Gastrocnemius medialis (tissue), 4 donors: ENCODE results near the gene PTGIR. TPM values are rescaled to one million over a fixed set of nuclear protein-coding genes. Genes with fewer than 3 reads are reported as not detected.
"Not testable (repeated sequence)": the region's sequence is repeated elsewhere in the genome, so short reads cannot be mapped to it uniquely, and the experiment has no call there.

Source experiments
- ATAC-seq, 2 donors: fragments of 150-250 bp; one replicate each; pipeline ENCODE4 v1.9.1; 2016
- DNase-seq, 2 donors: peaks; one replicate each; pipeline ENCODE4 v3.0.0-alpha.2; 2019
- H3K27ac ChIP-seq, 4 donors: fragments of 200-600 bp; sonication (generic); 1 replicate in 1 of 4; 2 replicates in 3 of 4; pipeline ENCODE4 v1.5.1; 2016 to 2018; ENCODE audit warnings: mild to moderate bottlenecking in 2 of 4, moderate library complexity in 1 of 4
- H3K27me3 ChIP-seq, 3 donors: fragments of 200-600 bp; sonication (generic) in 2 of 3; 1 replicate in 1 of 3; 2 replicates in 2 of 3; pipeline versions ENCODE4 v1.5.1 to v1.6.0; 2016 to 2019; ENCODE audit warnings: mild to moderate bottlenecking in 1 of 3, moderate library complexity in 1 of 3
- H3K36me3 ChIP-seq, 2 donors: fragments of 200-600 bp; sonication (generic) in 1 of 2; one replicate each; pipeline ENCODE4 v1.5.1; 2017 to 2018
- H3K4me1 ChIP-seq, 2 donors: fragments of 200-600 bp; sonication (generic) in 1 of 2; one replicate each; pipeline ENCODE4 v1.5.1; 2016 to 2017; ENCODE audit warnings: mild to moderate bottlenecking in 2 of 2
- H3K4me3 ChIP-seq, 4 donors: fragments of 200-600 bp; sonication (generic) in 3 of 4; 1 replicate in 1 of 4; 2 replicates in 3 of 4; pipeline ENCODE4 v1.5.1; 2016 to 2019; ENCODE audit warnings: mild to moderate bottlenecking in 2 of 4
- H3K9me3 ChIP-seq, 3 donors: fragments of 200-600 bp; sonication (generic) in 2 of 3; 1 replicate in 1 of 3; 2 replicates in 2 of 3; pipeline ENCODE4 v1.5.1; 2016 to 2019
- POLR2A ChIP-seq, 2 donors: fragments of 450-650 bp; IDR thresholded peaks; one replicate each; pipeline ENCODE4 v1.6.1; 2017; ENCODE audit warnings: antibody characterized with exemption in 2 of 2, mild to moderate bottlenecking in 2 of 2, moderate library complexity in 2 of 2
- in situ Hi-C, 4 donors: fragments of 200-750 bp; cut with MboI; loops; one replicate each; pipeline versions ENCODE4 v1.15.0 to v1.8.0; 2017; ENCODE audit warnings: low sequenced_read_pairs in 4 of 4
- intact Hi-C: fragments of 100-400 bp; cut with DNase I; formaldehyde crosslinking; loops from one replicate; pipeline ENCODE4 v1.15.1; 2023; ENCODE audit warnings: low total_unique reads
- total RNA-seq, 4 donors: library from RNA; depleted of rRNA; stranded (reverse); fragments of >200 nt; gene quantifications; one replicate each; pipeline versions ENCODE4 v1.1.0 to v1.2.3, GENCODE V29; 2016
- TF ChIP-seq, protein P1 (sequence below), 5 experiments: fragments of 450-650 bp in 3 of 5; fragments of 200-600 bp in 2 of 5; sonication (generic) in 2 of 5; IDR thresholded peaks in 4 of 5; conservative IDR thresholded peaks in 1 of 5; 1 replicate in 4 of 5; 2 replicates in 1 of 5; pipeline ENCODE4 v1.5.1; 2016 to 2019; ENCODE audit warnings: antibody characterized with exemption in 5 of 5, mild to moderate bottlenecking in 3 of 5, moderate library complexity in 3 of 5

Gene PTGIR
- total RNA-seq, 4 donors from 2014 or later = 0.87 to 1.7 (median 1.3) TPM

DNA sequence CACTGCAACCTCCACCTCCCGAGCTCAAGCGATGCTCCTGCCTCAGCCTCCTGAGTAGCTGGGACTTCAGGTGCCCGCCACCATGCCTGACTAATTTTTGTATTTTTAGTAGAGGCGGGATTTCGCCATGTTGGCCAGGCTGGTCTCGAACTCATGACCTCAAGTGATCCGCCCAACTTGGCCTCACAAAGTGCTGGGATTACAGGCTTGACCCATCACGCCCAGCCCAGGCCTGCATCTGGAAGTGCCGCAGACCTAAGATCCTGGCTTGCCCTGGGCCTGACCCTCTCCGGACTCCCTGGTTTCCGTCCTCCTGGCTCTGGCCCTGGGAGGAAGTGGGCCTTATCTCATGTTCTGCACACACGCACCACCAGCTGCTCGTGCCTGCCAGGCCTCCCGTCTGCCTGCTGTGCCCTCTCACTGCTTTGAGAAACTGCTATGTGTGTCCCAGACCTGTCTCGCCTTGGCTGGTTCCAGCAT, 4.7 kb upstream of the PTGIR start:
- Histone ChIP-seq H3K36me3 (no peaks in the 10 kb centered on the region), H3K27me3 (peaks cover 17 to 18% (median 18%) of the 10 kb centered on the region in 3 donors), H3K9me3 (no peaks in the 10 kb centered on the region), H3K27ac (no peak overlapping the region), H3K4me3 (no peak overlapping the region), H3K4me1 (peaks cover 11 to 19% of the 10 kb centered on the region in 2 donors)
- TF ChIP-seq, protein P1, sequence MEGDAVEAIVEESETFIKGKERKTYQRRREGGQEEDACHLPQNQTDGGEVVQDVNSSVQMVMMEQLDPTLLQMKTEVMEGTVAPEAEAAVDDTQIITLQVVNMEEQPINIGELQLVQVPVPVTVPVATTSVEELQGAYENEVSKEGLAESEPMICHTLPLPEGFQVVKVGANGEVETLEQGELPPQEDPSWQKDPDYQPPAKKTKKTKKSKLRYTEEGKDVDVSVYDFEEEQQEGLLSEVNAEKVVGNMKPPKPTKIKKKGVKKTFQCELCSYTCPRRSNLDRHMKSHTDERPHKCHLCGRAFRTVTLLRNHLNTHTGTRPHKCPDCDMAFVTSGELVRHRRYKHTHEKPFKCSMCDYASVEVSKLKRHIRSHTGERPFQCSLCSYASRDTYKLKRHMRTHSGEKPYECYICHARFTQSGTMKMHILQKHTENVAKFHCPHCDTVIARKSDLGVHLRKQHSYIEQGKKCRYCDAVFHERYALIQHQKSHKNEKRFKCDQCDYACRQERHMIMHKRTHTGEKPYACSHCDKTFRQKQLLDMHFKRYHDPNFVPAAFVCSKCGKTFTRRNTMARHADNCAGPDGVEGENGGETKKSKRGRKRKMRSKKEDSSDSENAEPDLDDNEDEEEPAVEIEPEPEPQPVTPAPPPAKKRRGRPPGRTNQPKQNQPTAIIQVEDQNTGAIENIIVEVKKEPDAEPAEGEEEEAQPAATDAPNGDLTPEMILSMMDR (IDR thresholded peaks at IDR 0.05 in 4 of 5, conservative IDR thresholded peaks at IDR 0.05 in 1 of 5) = no peak
- TF ChIP-seq POLR2A (IDR thresholded peaks at IDR 0.05) = no peak
- ATAC-seq (no peak), DNase-seq (no peak)
- in situ Hi-C loops = no loop called here
- intact Hi-C loops = no loop called here

DNA sequence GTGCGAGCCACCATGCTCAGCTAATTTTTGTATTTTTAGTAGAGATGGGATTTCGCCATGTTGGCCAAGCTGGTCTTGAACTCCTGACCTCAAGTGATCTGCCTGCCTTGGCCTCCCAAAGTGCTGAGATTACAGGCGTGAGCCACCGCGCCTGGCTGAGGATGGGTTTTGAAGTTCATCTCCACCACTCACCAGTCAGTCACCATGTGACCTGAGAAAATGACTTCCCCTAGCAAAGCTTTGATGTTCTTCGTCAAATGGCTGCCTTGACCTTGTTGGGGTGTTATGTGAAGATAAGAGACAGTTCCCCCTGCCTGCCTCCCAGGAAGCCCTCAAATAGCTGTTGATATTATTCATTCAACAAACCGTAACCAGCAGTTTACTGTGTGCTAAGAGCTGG, 4.1 kb upstream of the PTGIR start:
- H3K27ac ChIP-seq, intact Hi-C loops: not testable (repeated sequence)

DNA sequence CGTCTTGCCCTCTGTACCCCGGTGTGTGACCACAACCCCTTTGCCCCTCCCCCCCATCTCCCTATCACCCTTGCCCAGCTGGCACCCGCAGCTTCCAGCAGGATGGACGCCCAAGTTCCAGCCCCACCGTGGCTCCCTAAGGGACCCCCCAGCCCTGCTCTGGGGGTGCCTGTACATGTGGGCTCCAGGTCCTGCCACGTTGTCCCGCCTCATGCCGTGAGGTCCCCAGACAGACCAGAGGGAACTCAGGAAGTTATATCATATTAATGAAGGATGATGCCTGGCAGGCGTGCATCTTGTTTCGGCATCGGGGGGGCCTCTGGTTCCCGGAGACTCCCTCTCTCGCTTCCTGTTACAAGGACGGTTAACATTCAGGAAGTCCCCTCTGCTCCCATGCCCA, 1.6 kb upstream of the PTGIR start:
- ATAC-seq = no peak
- Histone ChIP-seq H3K27me3 (no peaks in the 10 kb centered on the region), H3K4me1 (peaks cover 7 to 14% of the 10 kb centered on the region in 2 donors), H3K9me3 (no peaks in the 10 kb centered on the region), H3K27ac (peak overlapping the region in 2 of 4 donors; percentile 72 to 83), H3K36me3 (no peaks in the 10 kb centered on the region), H3K4me3 (no peak overlapping the region)
- in situ Hi-C loops (no loop called here), intact Hi-C loops (no loop called here)
- TF ChIP-seq POLR2A (IDR thresholded peaks at IDR 0.05) = no peak
- TF ChIP-seq, protein P1 (IDR thresholded peaks at IDR 0.05 in 4 of 5, conservative IDR thresholded peaks at IDR 0.05 in 1 of 5) = no peak
- DNase-seq = no peak

More for the DNA sequence above, 4.1 kb upstream of the PTGIR start:
- H3K9me3 ChIP-seq, H3K4me3 ChIP-seq, H3K36me3 ChIP-seq, DNase-seq, ATAC-seq, in situ Hi-C loops: not testable (repeated sequence)
- Histone ChIP-seq H3K4me1 (peaks cover 11 to 16% of the 10 kb centered on the region in 2 donors), H3K27me3 (peaks cover 12 to 18% (median 14%) of the 10 kb centered on the region in 3 donors)

DNA sequence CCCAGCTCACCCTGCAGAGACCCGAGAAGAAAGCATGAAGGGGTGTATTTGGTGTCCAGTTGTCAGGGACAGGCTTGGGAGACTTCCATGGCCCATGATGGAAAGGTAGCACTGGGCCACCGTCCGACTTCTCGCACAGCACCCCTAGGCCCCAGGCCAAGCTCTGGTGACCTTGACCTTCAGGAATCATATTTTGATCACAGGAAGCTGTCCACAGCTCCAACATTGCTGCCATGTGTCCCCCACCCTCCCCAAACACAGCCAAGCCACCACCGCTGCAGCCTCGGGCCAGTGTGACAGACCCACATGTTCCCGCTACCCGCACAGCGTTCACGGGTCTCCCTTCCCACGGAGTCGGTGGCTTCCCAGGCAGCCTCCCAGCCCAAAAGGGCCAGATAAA, 842 bp upstream of the PTGIR start:
- H3K36me3 ChIP-seq = no peaks in the 10 kb centered on the region
- intact Hi-C loops (no loop called here), in situ Hi-C loops (no loop called here)
- no peaks in the 10 kb centered on the region for H3K9me3 ChIP-seq
- H3K27ac ChIP-seq = peak overlapping the region; percentile 65 to 83 (median 76)
- ATAC-seq = peak in 1 of 2 donors; percentile 11
- H3K4me1 ChIP-seq = peaks cover 7 to 22% of the 10 kb centered on the region in 2 donors
- no peak overlapping the region for H3K4me3 ChIP-seq
- TF ChIP-seq, protein P1 (IDR thresholded peaks at IDR 0.05 in 4 of 5, conservative IDR thresholded peaks at IDR 0.05 in 1 of 5) = no peak
- no peak for TF ChIP-seq POLR2A (IDR thresholded peaks at IDR 0.05)
- no peaks in the 10 kb centered on the region for H3K27me3 ChIP-seq
- DNase-seq = no peak

DNA sequence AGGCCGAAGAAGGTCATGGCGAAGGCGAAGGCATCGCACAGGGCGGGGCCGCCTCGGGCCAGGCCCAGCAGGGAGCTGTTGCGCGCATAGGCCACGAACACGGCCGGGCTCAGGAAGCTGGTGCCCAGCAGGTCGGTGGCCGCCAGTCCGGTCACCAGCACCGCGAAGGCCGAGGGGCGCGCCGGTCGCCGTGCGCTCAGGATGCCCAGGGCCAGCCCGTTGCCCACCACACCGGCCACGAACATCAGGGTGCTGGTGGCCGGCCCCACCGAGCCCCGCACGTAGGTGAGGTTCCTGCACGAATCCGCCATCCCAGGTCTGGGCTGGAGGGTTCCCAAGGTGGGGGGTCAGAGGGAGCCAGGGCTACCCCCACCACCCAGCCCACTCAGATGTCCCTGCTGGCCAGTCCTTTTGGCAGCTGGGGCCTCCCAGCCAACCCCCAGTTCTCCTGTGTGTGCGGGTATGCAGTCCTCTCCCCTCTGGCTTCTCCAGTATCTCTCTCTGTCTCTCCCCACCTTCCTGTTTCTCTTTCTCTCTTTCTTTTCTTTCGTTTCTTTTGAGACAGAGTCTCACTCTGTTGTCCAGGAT, 880 bp downstream of the PTGIR start:
- TF ChIP-seq POLR2A (IDR thresholded peaks at IDR 0.05) = no peak
- TF ChIP-seq, protein P1 (IDR thresholded peaks at IDR 0.05 in 4 of 5, conservative IDR thresholded peaks at IDR 0.05 in 1 of 5) = no peak
- H3K4me3 ChIP-seq = no peak overlapping the region
- H3K27me3 ChIP-seq = no peaks in the 10 kb centered on the region
- H3K36me3 ChIP-seq = no peaks in the 10 kb centered on the region
- H3K27ac ChIP-seq = peak overlapping the region; percentile 65 to 83 (median 76)
- ATAC-seq (no peak), DNase-seq (no peak)
- intact Hi-C loops (no loop called here), in situ Hi-C loops (no loop called here)
- H3K4me1 ChIP-seq = peaks cover 18 to 32% of the 10 kb centered on the region in 2 donors
- no peaks in the 10 kb centered on the region for H3K9me3 ChIP-seq
